Stimulated activated CD8-positive, alpha-beta memory T cell treated with anti-CD3 and anti-CD28 coated beads, Interleukin-12 subunit alpha, Interleukin-12 subunit beta, amount 100 ng/mL, for 1 hour (primary cell): ENCODE data around the gene CRIP1.

ENCODE experiments used
- DNase-seq: peaks from one replicate; pipeline ENCODE4 v3.0.0-alpha.2; 2020; ENCODE audit warnings: low read depth

The CRIP1 gene

GRCh38 chr14:105450864-105451720 is 35.6 kb upstream of the CRIP1 start:
- DNase-seq, result no peak

- no peak for DNase-seq
Measured at GRCh38 chr14:105452963-105453362, 33.7 kb upstream of the CRIP1 start.

- no peak for DNase-seq
Measured at GRCh38 chr14:105453847-105454246, 32.8 kb upstream of the CRIP1 start.

DNA sequence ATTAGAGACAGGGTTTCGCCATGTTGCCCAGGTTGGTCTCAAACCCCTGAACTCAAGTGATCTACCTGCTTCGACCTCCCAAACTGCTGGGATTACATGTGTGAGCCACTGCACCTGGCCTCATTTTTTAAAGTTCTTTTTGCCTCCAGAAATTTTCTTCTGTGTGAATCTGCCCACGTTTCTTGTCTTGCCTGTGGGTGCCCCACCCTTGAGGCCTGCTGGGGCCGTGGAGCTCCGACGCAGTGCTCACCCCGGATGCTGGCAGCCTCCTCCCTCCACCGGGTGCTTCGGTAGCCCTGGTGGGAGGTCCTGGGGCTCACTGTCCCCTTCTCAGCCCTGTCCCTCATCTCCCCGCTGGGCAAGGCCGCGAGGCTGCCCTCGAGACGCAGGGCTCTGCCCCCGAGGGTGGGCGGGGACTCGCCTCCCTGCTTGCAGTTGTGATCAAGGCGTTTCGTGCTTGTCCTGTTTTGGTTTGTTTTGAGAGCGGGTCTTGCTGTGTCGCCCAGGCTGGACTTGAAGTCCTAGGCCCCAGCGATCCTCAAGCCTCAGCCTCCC is 31.5 kb upstream of the CRIP1 start:
- DNase-seq, result no peak

DNA sequence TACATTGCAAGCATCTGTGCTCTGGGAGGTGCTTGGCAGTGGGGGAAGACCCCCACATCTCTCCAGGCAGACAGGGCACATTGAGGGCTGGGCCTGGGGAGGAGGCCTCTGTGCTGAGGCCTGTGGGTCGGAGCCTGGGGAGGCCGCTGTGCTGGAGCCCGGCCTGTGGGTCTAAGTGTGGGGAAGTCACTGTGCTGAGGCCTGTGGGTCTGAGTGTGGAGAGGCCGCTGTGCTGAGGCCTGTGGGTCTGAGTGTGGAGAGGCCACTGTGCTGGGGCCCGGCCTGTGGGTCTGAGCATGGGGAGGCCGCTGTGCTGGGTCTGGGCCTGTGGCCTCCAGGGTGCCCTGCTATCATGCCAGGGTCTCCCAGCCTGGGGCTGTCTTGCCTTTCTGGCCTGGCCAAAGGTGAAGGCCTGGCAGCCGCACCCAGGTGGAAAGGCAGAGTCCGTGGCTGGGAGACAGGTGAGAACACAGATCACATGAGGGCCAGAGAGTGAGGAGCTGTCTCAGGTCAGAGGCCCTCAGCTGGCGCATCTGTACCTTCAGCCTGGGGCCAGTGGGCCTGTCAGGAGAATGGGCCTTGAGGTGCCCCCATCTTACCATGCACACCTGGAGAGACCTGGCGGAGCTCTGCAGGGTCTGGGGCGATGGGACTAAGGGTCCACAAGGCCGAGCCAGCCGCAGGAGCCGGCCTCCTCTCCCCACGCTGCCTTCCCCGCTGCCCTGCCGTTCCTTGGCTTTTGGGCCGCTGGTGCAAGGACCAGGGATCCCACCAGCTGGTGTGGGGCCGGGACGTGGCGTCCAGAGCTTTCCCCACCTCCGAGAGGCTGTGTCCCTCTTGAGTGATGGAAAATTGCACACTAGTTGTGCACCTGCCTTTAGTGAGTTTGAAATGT is 30.7 kb upstream of the CRIP1 start:
- DNase-seq, result no peak

DNA sequence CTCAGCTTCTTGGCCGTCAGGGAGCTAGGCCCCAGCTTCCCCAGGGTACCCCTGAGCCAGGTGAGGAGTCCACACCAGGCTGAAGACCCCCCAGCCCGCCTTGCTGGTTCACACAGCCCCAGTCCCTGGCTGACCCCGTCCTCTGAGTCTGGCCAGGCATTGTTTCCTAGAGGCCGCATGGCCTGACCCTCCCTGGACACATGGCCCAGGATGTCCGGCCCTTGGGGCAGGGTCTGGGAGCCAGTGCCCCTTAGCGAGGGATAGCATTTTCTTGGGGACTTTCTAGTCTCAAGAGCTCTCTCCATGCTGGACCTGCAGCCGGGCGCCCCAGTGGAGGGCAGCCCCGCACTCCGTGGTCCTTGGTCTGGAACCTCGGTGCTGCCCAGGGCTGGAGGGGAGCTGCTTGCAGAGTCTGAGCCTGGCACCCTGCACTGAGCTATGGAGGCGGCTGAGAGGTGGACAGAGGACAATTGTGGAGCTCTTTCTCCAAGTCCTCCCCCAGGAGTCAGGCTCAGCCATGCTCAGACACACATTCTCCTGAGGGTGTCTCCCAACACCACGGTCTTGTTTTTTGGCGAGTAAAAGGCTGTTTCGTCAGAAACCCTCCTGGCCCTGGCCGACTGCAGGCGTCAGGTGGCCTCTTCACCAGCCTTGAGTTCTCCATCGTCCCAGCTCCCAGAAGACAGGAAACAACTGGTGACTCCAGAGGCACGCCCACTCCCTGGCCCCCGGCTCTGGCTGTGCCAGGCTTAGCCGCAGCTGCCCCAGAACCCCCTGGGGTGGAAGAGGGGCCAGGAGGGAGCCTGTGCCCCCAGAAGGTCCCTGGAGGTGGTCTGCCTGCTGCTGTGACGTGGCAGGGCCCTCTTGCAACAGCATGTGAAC is 29.7 kb upstream of the CRIP1 start:
- DNase-seq, result no peak

GRCh38 chr14:105458010-105458409 is 28.7 kb upstream of the CRIP1 start:
- DNase-seq, result no peak

- no peak for DNase-seq
Measured at GRCh38 chr14:105458571-105458970, 28.1 kb upstream of the CRIP1 start.

- no peak for DNase-seq
Measured at GRCh38 chr14:105460116-105460515, 26.6 kb upstream of the CRIP1 start.

DNA sequence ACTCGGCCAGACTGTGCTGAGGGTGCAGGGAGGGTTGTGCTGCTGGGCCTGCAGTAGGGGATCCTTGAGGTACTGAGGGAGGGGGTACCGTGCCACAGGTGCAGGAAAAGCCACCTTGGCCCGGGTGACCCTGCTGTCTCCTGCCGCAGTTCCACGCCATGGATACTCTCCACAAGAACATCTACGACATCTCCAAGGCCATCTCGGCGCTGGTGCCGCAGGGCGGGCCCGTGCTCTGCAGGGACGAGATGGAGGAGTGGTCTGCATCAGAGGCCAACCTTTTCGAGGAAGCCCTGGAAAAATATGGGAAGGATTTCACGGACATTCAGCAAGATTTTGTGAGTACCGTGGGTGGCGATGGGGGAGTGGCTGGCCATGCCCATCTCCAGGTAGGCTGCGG is 26.1 kb upstream of the CRIP1 start:
- DNase-seq, result no peak

DNA sequence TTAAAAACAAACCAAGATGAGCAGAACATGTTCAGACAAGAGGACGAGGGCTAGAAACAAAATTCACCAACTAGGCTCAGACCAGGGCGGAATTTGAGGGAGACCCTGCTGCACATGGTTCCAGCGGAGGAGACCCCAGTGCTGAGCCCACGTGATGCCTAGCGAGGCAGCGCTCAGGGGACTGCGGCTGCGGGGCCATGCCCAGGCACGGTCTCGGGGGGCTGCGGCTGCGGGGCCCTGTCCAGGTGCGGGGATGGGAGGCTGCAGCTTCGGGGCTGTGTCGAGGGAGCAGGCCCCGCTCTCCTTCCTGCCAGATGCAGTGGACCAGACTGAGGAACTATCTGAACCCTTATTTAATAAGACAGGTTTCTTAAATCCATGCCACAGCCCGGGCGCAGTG is 24.8 kb upstream of the CRIP1 start:
- no peak for DNase-seq

GRCh38 chr14:105464501-105464900 is 22.2 kb upstream of the CRIP1 start:
- DNase-seq, result no peak

DNA sequence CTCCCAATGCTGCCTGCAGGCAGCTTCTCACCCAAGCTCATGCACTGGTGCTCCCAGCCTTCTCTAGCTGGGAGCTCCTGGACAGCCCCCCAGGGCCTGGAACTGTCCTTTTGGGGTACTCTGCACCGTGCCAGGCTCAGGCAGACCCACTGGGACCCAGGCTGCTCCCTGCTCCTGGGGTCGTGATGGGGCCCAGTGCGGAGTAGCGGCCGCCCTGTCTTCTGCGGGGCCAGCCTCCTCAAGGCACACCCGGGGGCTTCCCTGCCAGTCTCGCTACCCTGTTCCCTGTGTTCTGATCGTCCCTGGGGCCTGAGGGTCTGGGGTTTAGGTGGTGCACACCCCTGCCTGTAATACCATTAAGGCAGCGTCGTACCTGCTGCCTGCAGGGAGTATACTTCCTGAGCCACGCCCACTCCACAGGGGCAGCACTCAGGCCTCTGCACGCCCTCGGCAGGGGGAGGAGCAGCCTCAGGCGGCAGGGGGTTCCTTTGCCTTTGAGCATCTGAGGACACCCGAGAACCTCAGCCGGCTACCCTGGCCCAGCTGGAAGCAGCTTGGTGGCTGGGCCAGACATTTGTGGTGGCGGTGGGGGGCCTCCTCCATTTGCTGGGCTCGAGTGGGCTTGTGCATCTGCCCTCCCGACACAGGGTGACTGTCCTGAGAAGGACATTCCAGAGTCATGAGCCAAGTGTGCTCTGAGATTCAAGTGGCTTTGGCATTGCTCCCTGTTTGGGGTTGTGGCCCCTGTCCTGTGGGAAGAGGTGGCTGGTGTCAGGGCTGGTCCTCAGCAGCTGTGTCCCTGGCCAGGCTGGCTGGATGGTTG is 21.3 kb upstream of the CRIP1 start:
- DNase-seq, result no peak

GRCh38 chr14:105466531-105467248 is 20.0 kb upstream of the CRIP1 start:
- no peak for DNase-seq

GRCh38 chr14:105467249-105467941 is 19.3 kb upstream of the CRIP1 start:
- DNase-seq, result no peak

DNA sequence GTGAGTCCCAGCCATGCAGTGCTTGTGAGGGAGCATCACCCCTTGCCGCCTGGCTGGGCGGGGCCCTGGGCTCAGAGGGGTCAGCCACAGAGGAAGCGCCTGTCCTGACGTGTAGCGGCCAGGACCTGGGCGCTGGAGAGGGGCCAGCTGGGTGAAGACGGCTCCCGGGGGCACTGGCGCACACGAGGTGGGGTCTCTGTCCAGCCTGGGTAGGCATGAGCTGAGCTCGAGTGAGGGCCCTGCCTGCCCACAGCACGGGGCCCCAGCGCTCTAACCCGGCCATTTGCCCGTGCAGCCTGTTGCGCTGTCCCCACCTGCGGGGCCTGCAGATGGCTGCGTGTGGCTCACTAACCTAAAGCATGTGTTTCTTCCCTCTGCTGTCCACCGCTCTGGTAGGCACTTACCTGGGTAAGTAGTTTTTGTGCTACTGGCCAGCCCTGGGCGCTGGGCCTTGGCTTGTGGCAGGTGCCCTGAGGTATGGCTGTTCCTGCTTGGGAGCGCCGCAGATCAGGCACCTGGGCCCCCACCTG is 18.7 kb upstream of the CRIP1 start:
- no peak for DNase-seq

GRCh38 chr14:105468621-105469241 is 18.0 kb upstream of the CRIP1 start:
- DNase-seq, result no peak

DNA sequence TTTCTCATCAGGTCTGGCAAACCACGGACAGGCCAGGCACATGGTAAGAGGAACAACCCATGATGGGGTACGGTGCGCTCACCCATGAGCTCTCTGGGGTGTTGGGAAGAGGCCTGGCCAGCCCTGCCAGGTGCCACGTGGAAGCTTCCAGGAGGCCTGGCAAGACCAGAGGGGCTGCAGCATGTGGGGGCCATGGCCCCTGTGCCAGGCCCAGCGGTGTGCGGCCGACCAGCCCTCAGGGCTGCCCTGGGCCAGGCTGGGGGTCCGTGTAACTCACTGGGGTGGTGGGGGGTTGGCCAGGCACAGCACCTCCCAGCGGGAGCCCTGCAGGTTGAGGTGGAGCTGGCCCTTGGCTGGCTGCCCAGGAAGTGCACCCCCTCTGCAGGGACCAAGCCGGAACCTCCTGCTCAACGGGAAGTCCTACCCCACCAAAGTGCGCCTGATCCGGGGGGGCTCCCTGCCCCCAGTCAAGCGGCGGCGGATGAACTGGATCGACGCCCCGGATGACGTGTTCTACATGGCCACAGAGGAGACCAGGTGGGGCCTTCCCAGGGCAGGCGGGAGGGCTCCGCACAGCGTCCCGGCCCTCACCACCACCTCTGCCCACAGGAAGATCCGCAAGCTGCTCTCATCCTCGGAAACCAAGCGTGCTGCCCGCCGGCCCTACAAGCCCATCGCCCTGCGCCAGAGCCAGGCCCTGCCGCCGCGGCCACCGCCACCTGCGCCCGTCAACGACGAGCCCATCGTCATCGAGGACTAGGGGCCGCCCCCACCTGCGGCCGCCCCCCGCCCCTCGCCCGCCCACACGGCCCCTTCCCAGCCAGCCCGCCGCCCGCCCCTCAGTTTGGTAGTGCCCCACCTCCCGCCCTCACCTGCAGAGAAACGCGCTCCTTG is 17.0 kb upstream of the CRIP1 start:
- no peak for DNase-seq
